ENCODE measurements around the gene POLA1.

DNA sequence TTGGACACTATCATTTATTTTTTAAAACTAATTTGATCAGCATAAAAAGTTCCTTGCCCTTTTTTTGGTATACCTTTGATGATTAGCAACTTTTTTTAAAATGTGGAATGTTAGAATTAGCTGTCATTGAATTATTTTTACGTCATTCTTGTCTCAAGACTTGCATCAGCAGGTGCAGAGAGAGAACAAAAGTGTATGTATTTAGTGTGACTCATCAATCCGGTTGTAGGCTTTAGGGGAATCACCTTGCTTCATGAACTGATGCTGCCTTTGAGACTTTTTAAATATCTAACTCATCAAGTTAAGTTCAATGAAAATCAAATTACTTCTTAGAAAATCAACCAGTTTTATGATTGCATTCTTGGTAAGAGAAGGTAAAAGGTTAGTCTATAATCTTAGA lies 197.0 kb downstream of the POLA1 start:
- TF ChIP-seq ZNF274 (IDR thresholded peaks at IDR 0.05; ENCODE audit: low read depth, low read length) (no peak), YY1 (IDR thresholded peaks at IDR 0.05; ENCODE audit: insufficient read depth, insufficient read length) (no peak), SUZ12 (IDR thresholded peaks at IDR 0.05; ENCODE audit: extremely low read depth, insufficient read depth, insufficient read length) (no peak)

All from NT2/D1 (cell line).